Breast epithelium (tissue), 4 donors: ENCODE results near the gene BACH2. TPM values are rescaled to one million over a fixed set of nuclear protein-coding genes. Genes with fewer than 3 reads are reported as not detected.

Experiments
- DNase-seq, 2 donors: peaks; one replicate each; pipeline ENCODE4 v3.0.0-alpha.2; 2019; ENCODE audit warnings: low spot score in 2 of 2
- H3K27ac ChIP-seq, 2 donors: fragments of 200-600 bp; sonication (generic) in 1 of 2; one replicate each; pipeline ENCODE4 v1.5.1; 2016 to 2019; ENCODE audit warnings: mild to moderate bottlenecking in 1 of 2
- H3K27me3 ChIP-seq, 2 donors: fragments of 200-600 bp; sonication (generic) in 1 of 2; one replicate each; pipeline versions ENCODE4 v1.5.1 to v1.6.0; 2017 to 2019; ENCODE audit warnings: control low read depth in 1 of 2, mild to moderate bottlenecking in 1 of 2
- H3K36me3 ChIP-seq: fragments of 200-600 bp; one replicate; pipeline ENCODE4 v1.5.1; 2019
- H3K4me1 ChIP-seq, 2 donors: fragments of 200-600 bp; sonication (generic); one replicate each; pipeline ENCODE4 v1.5.1; 2016 to 2019; ENCODE audit warnings: control low read depth in 1 of 2
- H3K4me3 ChIP-seq, 3 donors: fragments of 200-600 bp; sonication (generic); 1 replicate in 2 of 3; 2 replicates in 1 of 3; pipeline ENCODE4 v1.5.1; 2016 to 2019; ENCODE audit warnings: mild to moderate bottlenecking in 3 of 3, moderate library complexity in 2 of 3
- H3K9me3 ChIP-seq, 2 donors: fragments of 200-600 bp; sonication (generic) in 1 of 2; one replicate each; pipeline ENCODE4 v1.5.1; 2016 to 2019; ENCODE audit warnings: control low read depth in 1 of 2
- POLR2A ChIP-seq: fragments of 450-650 bp; IDR thresholded peaks from one replicate; pipeline ENCODE4 v1.6.1; 2016; ENCODE audit warnings: antibody characterized with exemption, mild to moderate bottlenecking, moderate library complexity
- POLR2AphosphoS5 ChIP-seq, 3 donors: sonication (generic); formaldehyde crosslinking; IDR thresholded peaks; one replicate each; pipeline ENCODE4 v1.6.1; 2017; ENCODE audit warnings: antibody characterized with exemption in 3 of 3
- intact Hi-C: fragments of 100-400 bp; cut with DNase I; formaldehyde crosslinking; loops from one replicate; pipeline ENCODE4 v1.15.1; 2023; ENCODE audit warnings: low total_unique reads
- total RNA-seq, 3 donors: library from RNA; depleted of rRNA; stranded (reverse); fragments of >200 nt; gene quantifications; one replicate each; pipeline ENCODE4 v1.1.0, GENCODE V29; 2016
- TF ChIP-seq, protein P1 (sequence below), 3 donors: fragments of 450-650 bp; IDR thresholded peaks; one replicate each; pipeline ENCODE4 v1.5.1; 2016 to 2017; ENCODE audit warnings: antibody characterized with exemption in 3 of 3, mild to moderate bottlenecking in 3 of 3, moderate library complexity in 3 of 3

The BACH2 gene
- total RNA-seq, 3 donors from 2014 or later: 6.2 to 13.8 (median 7.0) TPM

DNA sequence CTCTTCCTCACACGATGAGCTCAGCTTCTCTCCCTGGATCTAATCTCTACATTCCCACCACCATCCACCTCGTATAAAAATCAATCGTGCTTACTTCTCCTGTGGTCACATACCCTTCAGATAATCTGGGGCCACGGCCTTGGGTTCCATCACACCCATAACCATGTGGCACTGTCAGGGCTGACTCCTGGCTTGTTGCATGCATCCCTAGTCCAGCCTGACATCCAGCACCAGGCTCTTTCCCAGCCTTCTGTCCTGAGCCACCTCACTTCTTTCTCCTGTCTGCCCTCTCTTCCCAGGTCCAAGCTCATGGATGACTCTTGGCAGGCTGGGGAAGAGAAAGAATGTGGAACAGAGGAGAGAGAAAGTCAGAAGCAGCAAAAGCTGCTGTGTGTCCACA is 199.8 kb downstream of the BACH2 start:
- intact Hi-C loops: no loop called here
- H3K36me3 ChIP-seq: no peaks in the 10 kb centered on the region
- H3K4me3 ChIP-seq: no peak overlapping the region
- no peaks in the 10 kb centered on the region for H3K9me3 ChIP-seq
- no peaks in the 10 kb centered on the region for H3K4me1 ChIP-seq
- TF ChIP-seq POLR2AphosphoS5 (IDR thresholded peaks at IDR 0.05): no peak
- TF ChIP-seq POLR2A: no peak
- TF ChIP-seq, protein P1, sequence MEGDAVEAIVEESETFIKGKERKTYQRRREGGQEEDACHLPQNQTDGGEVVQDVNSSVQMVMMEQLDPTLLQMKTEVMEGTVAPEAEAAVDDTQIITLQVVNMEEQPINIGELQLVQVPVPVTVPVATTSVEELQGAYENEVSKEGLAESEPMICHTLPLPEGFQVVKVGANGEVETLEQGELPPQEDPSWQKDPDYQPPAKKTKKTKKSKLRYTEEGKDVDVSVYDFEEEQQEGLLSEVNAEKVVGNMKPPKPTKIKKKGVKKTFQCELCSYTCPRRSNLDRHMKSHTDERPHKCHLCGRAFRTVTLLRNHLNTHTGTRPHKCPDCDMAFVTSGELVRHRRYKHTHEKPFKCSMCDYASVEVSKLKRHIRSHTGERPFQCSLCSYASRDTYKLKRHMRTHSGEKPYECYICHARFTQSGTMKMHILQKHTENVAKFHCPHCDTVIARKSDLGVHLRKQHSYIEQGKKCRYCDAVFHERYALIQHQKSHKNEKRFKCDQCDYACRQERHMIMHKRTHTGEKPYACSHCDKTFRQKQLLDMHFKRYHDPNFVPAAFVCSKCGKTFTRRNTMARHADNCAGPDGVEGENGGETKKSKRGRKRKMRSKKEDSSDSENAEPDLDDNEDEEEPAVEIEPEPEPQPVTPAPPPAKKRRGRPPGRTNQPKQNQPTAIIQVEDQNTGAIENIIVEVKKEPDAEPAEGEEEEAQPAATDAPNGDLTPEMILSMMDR (IDR thresholded peaks at IDR 0.05): no peak
- H3K27me3 ChIP-seq: no peaks in the 10 kb centered on the region
- peak overlapping the region; percentile 73 to 80 for H3K27ac ChIP-seq
- DNase-seq: no peak

DNA sequence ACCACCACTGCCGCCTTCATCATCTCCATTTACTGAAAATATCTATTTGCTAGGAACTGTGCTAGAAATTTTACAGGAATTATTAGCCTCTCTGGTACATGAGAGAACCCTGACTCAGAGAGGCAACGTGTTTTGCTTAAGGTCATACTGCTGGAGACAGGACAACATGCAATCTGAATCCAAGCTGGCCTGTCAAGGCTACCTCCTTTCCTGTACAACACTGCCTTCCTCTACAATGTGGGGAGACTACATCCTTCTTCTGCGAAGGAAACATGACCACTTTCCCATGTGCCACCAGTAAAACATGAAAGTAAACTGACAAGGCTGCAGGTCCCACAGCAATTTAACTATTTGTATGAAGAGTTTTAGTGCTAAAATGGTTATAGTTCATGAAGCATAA is 200.9 kb downstream of the BACH2 start:
- no peaks in the 10 kb centered on the region for H3K9me3 ChIP-seq
- no peak for DNase-seq
- H3K27ac ChIP-seq: peak overlapping the region; percentile 41 to 73
- H3K4me1 ChIP-seq: no peaks in the 10 kb centered on the region
- TF ChIP-seq POLR2A (no peak), POLR2AphosphoS5 (IDR thresholded peaks at IDR 0.05) (no peak)
- TF ChIP-seq, protein P1 (IDR thresholded peaks at IDR 0.05): no peak
- H3K4me3 ChIP-seq: no peak overlapping the region
- H3K27me3 ChIP-seq: no peaks in the 10 kb centered on the region
- no peaks in the 10 kb centered on the region for H3K36me3 ChIP-seq
- intact Hi-C loops: no loop called here

DNA sequence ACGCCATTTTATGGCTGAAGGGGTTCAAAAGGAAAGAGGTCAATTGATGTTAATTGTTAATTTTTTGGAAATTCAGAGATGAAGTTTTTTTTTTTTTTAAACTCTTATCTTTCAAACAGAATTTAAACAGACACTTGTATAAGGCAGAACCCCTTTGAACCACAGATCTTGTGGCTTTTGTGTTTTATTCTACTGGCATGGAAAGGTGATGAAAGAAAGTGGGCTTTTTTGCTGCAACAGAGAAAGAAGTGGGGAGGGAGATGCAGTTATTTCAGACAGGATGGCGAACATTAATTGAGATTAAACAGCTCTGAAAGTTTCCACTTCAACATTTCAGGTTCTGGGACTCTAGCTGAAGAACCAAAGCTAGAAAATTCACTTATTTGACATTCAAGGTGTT is 201.5 kb downstream of the BACH2 start:
- H3K27ac ChIP-seq: no peak overlapping the region
- H3K9me3 ChIP-seq: no peaks in the 10 kb centered on the region
- no peak overlapping the region for H3K4me3 ChIP-seq
- H3K36me3 ChIP-seq: no peaks in the 10 kb centered on the region
- DNase-seq: no peak
- H3K4me1 ChIP-seq: no peaks in the 10 kb centered on the region
- no peaks in the 10 kb centered on the region for H3K27me3 ChIP-seq
- TF ChIP-seq POLR2AphosphoS5 (IDR thresholded peaks at IDR 0.05): no peak
- TF ChIP-seq POLR2A: no peak
- TF ChIP-seq, protein P1 (IDR thresholded peaks at IDR 0.05): no peak
- intact Hi-C loops: no loop called here

DNA sequence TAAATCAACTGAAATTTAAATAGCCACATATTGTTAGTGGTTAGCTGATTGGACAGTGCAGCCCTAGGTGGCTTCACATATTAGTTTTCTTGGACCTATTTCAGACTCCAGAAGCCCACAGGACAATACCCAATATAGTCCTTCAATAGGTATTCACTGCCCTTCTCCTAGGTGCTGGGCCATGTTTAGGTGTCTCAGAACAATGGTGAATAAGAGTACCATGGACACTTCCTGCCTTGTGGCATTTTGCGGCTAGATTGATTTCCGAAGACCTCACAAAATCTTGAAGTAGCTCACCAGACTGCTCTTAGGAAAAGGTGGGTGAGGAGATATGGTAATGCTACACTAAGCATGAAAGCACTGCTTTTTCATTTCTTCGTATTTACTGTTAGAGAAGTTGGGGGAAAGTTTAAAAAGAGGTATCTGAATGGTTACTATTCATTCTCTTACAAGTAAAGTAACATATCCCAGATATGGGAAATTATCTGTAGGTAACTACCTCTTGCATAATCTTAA is 203.0 kb downstream of the BACH2 start:
- H3K9me3 ChIP-seq: no peaks in the 10 kb centered on the region
- no peak overlapping the region for H3K4me3 ChIP-seq
- no peak for DNase-seq
- no peak overlapping the region for H3K27ac ChIP-seq
- H3K4me1 ChIP-seq: no peaks in the 10 kb centered on the region
- TF ChIP-seq POLR2A (no peak), POLR2AphosphoS5 (IDR thresholded peaks at IDR 0.05) (no peak)
- TF ChIP-seq, protein P1 (IDR thresholded peaks at IDR 0.05): no peak
- intact Hi-C loops: no loop called here
- H3K36me3 ChIP-seq: no peaks in the 10 kb centered on the region
- no peaks in the 10 kb centered on the region for H3K27me3 ChIP-seq

DNA sequence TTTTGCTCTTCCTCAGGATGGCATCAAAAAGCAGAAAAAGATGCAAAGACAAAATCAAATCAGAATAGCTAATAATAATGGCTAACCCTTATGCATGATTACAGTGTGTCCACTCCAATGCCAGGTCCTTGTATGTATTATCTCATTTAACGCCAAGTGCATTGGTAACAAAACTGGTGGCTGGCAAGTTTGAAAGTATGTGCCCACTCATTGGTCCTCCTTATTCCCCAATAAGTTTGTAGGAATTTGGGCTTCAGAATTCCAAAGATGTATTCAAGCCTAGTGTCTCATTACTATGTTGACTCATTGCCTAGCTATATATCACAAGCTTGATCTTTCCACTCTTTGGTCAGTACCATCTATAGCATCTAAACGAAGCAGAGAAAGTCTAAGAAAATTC is 205.8 kb downstream of the BACH2 start:
- intact Hi-C loops: no loop called here

More for the DNA sequence above, 205.8 kb downstream of the BACH2 start:
- no peak overlapping the region for H3K27ac ChIP-seq
- no peaks in the 10 kb centered on the region for H3K27me3 ChIP-seq
- no peaks in the 10 kb centered on the region for H3K4me1 ChIP-seq
- no peaks in the 10 kb centered on the region for H3K9me3 ChIP-seq
- TF ChIP-seq, protein P1 (IDR thresholded peaks at IDR 0.05): no peak
- no peak for TF ChIP-seq POLR2AphosphoS5 (IDR thresholded peaks at IDR 0.05)
- TF ChIP-seq POLR2A: no peak
- no peaks in the 10 kb centered on the region for H3K36me3 ChIP-seq
- no peak for DNase-seq
- H3K4me3 ChIP-seq: no peak overlapping the region
